Measurements from ENCODE around the gene AQP12A. TPM values are rescaled to one million over a fixed set of nuclear protein-coding genes. Genes with fewer than 3 reads are reported as not detected.

AQP12A gene
- total and polyA plus RNA-seq, 10 of the 15 experiments (the other 5 are each of a cell fraction or from before 2014, with no cell fraction given): not detected

- Histone ChIP-seq H4K20me1 (ENCODE audit: control insufficient read depth, insufficient read depth) (no peaks in the 10 kb centered on the region), H3K4me1 (ENCODE audit: control insufficient read depth, insufficient read depth, low read length) (no peaks in the 10 kb centered on the region), H3K4me3 (no peak overlapping the region), H3K9me3 (replicated peaks; ENCODE audit: control insufficient read depth, insufficient read depth, low read length) (no peaks in the 10 kb centered on the region; the same call in 2 of the 3 replicates), H2AFZ (ENCODE audit: control insufficient read depth, low read depth, low read length) (no peak overlapping the region), H3K27me3 (replicated peaks in 1 of 2; ENCODE audit: control insufficient read depth in 2 of 2, insufficient read depth in 2 of 2, low read length in 1 of 2) (no peaks in the 10 kb centered on the region; a peak in 1 of 4 replicates), H3K79me2 (ENCODE audit: control insufficient read depth, insufficient read depth, low read length) (no peaks in the 10 kb centered on the region), H3K36me3 (ENCODE audit: control insufficient read depth in 2 of 2, insufficient read depth in 2 of 2, low read length in 1 of 2) (no peaks in the 10 kb centered on the region), H3K27ac (ENCODE audit: control insufficient read depth, insufficient read depth) (no peak overlapping the region), H3K4me2 (ENCODE audit: control insufficient read depth, insufficient read depth) (no peak overlapping the region), H3K9ac (ENCODE audit: control insufficient read depth, insufficient read depth, low read length) (no peak overlapping the region)
- WGBS (ENCODE audit: insufficient coverage, insufficient replicate concordance, low lambda C conversion rate, missing lambda C conversion rate): 81% methylated on average over 39 of the region's 46 CpGs
- no peak for TF ChIP-seq PAX5 (IDR thresholded peaks at IDR 0.05; ENCODE audit: borderline replicate concordance, low read depth, low read length)
- no peak for TF ChIP-seq BMI1 (IDR thresholded peaks at IDR 0.05; ENCODE audit: borderline replicate concordance)
- no peak for TF ChIP-seq RUNX3 (IDR thresholded peaks at IDR 0.05; ENCODE audit: low read length)
- no peak for TF ChIP-seq SPI1 (IDR thresholded peaks at IDR 0.05; ENCODE audit: borderline replicate concordance, insufficient read depth, low read depth, low read length)
- TF ChIP-seq WRNIP1 (IDR thresholded peaks at IDR 0.05; ENCODE audit: borderline replicate concordance, low read depth, low read length): no peak
- no peak for TF ChIP-seq NR2C1 (IDR thresholded peaks at IDR 0.05)
- TF ChIP-seq HDGF (IDR thresholded peaks at IDR 0.05): no peak
- no peak for TF ChIP-seq MAX (IDR thresholded peaks at IDR 0.05; ENCODE audit: low read depth, low read length)
- TF ChIP-seq SMARCA5 (IDR thresholded peaks at IDR 0.05): no peak
- TF ChIP-seq CBX5 (IDR thresholded peaks at IDR 0.05; ENCODE audit: low read depth): no peak
- no peak for TF ChIP-seq JUNB (IDR thresholded peaks at IDR 0.05)
- no peak for TF ChIP-seq ZNF274 (IDR thresholded peaks at IDR 0.05; ENCODE audit: insufficient read depth, insufficient read length)
- no peak for TF ChIP-seq MEF2B (IDR thresholded peaks at IDR 0.05; ENCODE audit: partially characterized antibody, poor library complexity, severe bottlenecking)
- no TSS peak for BruUV-seq (replicated peaks)
- ChIA-PET SMC1A (ENCODE audit: uncharacterized antibody, unreplicated experiment) (no interaction called here), POLR2A (no interaction called here), RAD21 (ENCODE audit: unreplicated experiment) (no interaction called here), CTCF (no interaction called here)
- in situ Hi-C loops (cut with MboI): no loop called here
- ATAC-seq (no peak), DNase-seq (ENCODE audit: low read depth, low spot score) (no peak), FAIRE-seq (no peak)
- intact Hi-C loops (cut with micrococcal nuclease; ENCODE audit: unreplicated experiment): no loop called here
Observed at GRCh38 chr2:240672076-240672700, 19.5 kb upstream of the AQP12A start.
